ENCODE data around the gene OR2A1.
"Not testable (repeated sequence)": the region's sequence is repeated elsewhere in the genome, so short reads cannot be mapped to it uniquely, and the experiment has no call there.

The OR2A1 gene

DNA sequence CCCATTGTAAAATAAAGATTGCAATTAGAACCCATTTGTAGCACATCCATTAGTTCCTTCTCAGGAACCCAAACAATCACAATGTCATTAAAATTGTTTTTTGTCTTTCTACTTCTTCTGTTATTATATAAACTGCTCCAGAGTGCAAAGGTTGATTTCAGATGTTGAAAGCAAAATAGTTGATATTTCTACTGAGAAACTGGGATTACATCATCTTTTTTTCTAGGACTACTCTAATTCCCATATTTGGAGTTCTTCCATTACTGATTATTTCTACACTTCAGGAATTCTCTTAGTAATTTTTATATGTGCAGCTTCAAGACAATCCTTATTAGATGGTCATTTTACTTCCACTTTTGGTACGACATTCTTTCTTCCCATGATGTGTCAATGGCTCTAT is 5.3 kb downstream of the OR2A1 start:
- DNase-seq (ENCODE audit: low spot score); H3K27ac ChIP-seq; CTCF ChIA-PET; POLR2A ChIA-PET (ENCODE audit: low non-redundant PET): not testable (repeated sequence)

- DNase-seq (ENCODE audit: low spot score); CTCF ChIA-PET; H3K27ac ChIP-seq; POLR2A ChIA-PET (ENCODE audit: low non-redundant PET): not testable (repeated sequence)
These were observed 7.3 kb downstream of the OR2A1 start for GRCh38 chr7:144319547-144319946.

GRCh38 chr7:144321677-144322206 is 9.5 kb downstream of the OR2A1 start:
- POLR2A ChIA-PET (ENCODE audit: low non-redundant PET); DNase-seq (ENCODE audit: low spot score); H3K27ac ChIP-seq; CTCF ChIA-PET: not testable (repeated sequence)

GRCh38 chr7:144323359-144323758 is 11.1 kb downstream of the OR2A1 start:
- H3K27ac ChIP-seq; CTCF ChIA-PET; POLR2A ChIA-PET (ENCODE audit: low non-redundant PET); DNase-seq (ENCODE audit: low spot score): not testable (repeated sequence)

GRCh38 chr7:144325868-144326267 is 13.6 kb downstream of the OR2A1 start:
- DNase-seq (ENCODE audit: low spot score); CTCF ChIA-PET; POLR2A ChIA-PET (ENCODE audit: low non-redundant PET); H3K27ac ChIP-seq: not testable (repeated sequence)

- DNase-seq (ENCODE audit: low spot score); POLR2A ChIA-PET (ENCODE audit: low non-redundant PET); H3K27ac ChIP-seq; CTCF ChIA-PET: not testable (repeated sequence)
These were observed 17.8 kb downstream of the OR2A1 start for GRCh38 chr7:144330044-144330443.

- DNase-seq (ENCODE audit: low spot score); POLR2A ChIA-PET (ENCODE audit: low non-redundant PET); CTCF ChIA-PET; H3K27ac ChIP-seq: not testable (repeated sequence)
These were observed 19.2 kb downstream of the OR2A1 start for GRCh38 chr7:144331221-144331995.

- POLR2A ChIA-PET (ENCODE audit: low non-redundant PET); H3K27ac ChIP-seq; DNase-seq (ENCODE audit: low spot score); CTCF ChIA-PET: not testable (repeated sequence)
These were observed 19.7 kb downstream of the OR2A1 start for GRCh38 chr7:144331996-144332288.

DNA sequence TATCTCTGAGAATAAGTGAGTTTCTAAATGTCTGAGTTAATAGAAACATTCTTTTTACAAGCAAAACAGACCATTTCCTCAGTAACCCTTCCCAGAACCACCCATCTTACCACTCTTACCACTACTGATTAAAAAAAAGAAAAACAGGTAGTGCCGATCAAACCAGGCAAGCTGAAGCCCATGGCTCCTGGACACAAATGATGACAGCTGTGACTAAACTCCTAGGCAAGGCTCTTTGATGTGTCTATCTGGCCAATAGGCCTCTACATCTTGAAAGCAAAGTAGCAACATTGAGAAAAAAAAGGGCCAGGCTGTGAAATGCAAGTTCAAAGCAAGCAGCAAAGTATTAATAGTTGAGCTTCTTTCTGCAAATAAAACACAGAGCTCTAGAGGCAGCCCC is 36.4 kb downstream of the OR2A1 start:
- POLR2A ChIA-PET (ENCODE audit: low non-redundant PET); CTCF ChIA-PET; DNase-seq (ENCODE audit: low spot score); H3K27ac ChIP-seq: not testable (repeated sequence)

DNA sequence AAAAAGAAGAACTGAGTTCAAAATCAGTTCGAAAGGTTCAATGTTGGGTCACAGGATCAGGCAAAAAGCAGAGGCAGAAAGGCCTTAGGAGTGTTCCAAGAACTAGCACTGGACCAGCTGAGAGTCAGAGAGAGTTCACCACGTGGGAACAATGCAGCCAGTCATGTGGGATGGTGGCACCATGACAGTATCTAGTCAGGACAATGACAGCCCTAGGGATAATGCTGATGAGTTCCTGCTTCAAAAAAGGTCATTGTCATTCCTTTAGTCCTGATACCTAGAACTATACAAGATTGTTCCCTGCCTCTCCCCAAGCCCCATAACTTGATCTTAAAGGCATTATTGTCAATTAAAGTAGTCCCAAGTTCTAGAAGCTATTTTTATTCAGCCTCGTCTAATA is 39.4 kb downstream of the OR2A1 start:
- POLR2A ChIA-PET (ENCODE audit: low non-redundant PET); DNase-seq (ENCODE audit: low spot score); H3K27ac ChIP-seq; CTCF ChIA-PET: not testable (repeated sequence)

DNA sequence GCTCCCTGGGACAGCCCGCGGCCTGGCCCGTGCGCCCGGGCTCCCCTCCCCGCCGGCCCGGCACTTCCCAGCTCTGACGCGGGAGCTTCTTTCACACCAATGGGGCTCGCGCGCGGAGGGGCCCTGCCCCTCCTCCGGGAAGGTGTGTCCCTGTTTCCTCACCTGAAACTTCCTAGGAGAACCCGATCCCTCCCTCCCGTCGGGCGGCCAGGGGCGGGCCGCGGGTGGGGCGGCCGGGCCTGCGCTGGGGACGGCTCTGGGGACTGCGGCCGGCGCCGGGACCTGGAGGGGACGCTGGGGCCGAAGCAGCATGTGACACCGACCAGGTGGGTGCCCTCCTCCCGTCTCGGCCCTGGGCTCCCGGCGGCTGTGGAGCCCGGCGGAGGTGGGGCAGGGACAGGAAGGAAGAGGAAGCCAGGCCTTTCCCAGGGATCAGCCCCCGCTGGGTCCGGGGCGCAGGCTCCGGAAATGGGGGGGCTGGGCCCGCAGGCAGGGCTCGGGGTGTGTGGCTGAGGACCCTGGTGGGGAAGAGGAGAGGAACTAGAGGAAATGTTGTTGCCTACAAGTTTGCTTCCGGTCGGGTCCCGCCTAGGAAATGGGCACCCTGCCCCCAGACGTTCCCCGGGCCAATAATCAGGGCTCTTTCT is 43.1 kb downstream of the OR2A1 start, which contains the start of gene ARHGEF5:
ARHGEF5 (plus strand) TSS at position 227 of the 647 bp plus-strand sequence. CDS start 7,268 bp downstream, outside the sequence.
- DNase-seq (ENCODE audit: low spot score); POLR2A ChIA-PET (ENCODE audit: low non-redundant PET); H3K27ac ChIP-seq; CTCF ChIA-PET: not testable (repeated sequence)

DNA sequence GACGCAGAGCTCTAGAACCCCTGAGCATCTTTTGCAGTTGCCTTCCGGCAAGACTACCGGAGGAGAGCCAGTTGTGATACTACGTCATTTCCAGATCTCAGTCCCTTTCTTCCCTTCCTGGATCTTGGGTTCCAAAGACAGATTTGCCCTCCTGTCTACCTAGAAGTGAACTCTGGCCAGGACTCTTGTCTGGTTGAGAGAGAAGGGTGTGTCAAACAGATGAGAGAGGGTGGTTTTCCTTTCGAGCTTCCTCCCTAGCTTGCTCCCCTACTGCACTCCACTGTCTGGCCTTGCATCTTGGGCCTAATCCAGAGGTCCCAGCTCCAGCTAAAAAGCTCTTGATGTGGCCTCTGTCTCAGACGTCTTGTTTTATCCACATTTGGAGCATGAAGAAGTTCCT is 44.0 kb downstream of the OR2A1 start:
- H3K27ac ChIP-seq; CTCF ChIA-PET; POLR2A ChIA-PET (ENCODE audit: low non-redundant PET); DNase-seq (ENCODE audit: low spot score): not testable (repeated sequence)

DNA sequence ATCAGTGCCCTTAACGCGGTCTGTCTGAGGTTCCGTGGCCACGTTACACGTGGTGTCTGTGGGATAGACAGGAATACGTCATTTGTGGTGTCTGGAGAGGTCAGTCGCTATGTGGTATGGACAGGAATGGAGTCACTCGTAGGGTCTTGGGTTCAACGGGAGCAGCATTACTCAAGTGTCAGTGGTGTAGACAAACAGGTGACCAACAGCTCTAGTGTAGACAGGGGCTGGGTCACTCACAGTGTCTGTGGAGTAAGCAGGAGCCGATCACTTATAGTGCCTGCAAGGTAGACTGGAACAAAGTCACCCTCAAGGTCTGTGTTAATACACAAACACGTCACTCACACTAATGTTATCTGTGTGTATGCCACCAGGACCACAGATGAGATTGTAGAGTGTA is 44.6 kb downstream of the OR2A1 start:
- DNase-seq (ENCODE audit: low spot score); POLR2A ChIA-PET (ENCODE audit: low non-redundant PET); CTCF ChIA-PET; H3K27ac ChIP-seq: not testable (repeated sequence)

- POLR2A ChIA-PET (ENCODE audit: low non-redundant PET); DNase-seq (ENCODE audit: low spot score); H3K27ac ChIP-seq; CTCF ChIA-PET: not testable (repeated sequence)
These were observed 49.8 kb downstream of the OR2A1 start for GRCh38 chr7:144362061-144362460.

DNA sequence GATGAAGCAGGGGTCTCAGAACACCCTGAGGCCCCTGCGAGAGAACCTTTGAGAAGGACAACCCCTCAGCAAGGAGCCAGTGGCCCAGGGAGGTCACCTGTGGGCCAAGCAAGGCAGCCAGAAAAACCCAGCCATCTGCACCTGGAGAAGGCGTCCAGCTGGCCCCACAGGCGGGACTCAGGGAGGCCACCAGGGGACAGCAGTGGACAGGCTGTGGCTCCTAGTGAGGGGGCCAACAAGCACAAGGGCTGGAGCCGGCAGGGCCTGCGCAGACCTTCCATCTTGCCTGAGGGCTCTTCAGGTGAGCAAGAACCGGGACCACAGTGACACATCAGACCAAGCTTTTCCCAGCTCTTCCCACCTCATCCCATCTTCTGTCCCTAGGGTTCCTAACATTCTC is 53.3 kb downstream of the OR2A1 start:
- POLR2A ChIA-PET (ENCODE audit: low non-redundant PET); CTCF ChIA-PET; H3K27ac ChIP-seq; DNase-seq (ENCODE audit: low spot score): not testable (repeated sequence)

- CTCF ChIA-PET; DNase-seq (ENCODE audit: low spot score); H3K27ac ChIP-seq; POLR2A ChIA-PET (ENCODE audit: low non-redundant PET): not testable (repeated sequence)
These were observed 55.0 kb downstream of the OR2A1 start for GRCh38 chr7:144367250-144367649.

DNA sequence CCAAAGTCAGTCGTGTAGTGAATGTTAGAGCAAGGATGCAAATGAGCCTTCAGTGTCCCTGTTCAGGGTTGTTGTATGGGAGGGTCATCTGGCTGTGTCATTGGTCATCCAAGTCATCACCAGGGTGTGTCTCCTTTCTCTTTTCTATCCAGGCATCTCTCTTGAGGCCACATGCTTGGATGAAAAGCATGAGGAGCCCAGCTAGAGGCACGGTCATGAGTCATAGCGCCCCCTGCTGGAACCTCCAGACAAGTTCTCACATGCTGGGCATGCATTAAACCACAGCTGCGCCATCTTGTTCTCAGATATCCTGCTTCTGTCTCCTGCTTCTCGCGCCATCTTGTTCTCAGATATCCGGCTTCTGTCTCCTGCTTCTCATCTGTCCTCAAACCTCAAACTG is 57.0 kb downstream of the OR2A1 start:
- CTCF ChIA-PET; H3K27ac ChIP-seq; POLR2A ChIA-PET (ENCODE audit: low non-redundant PET); DNase-seq (ENCODE audit: low spot score): not testable (repeated sequence)
